ENCODE measurements around the gene EIF2B5.

GRCh38 chr3:184148076-184148475, 12.9 kb downstream of the EIF2B5 start:
- TF ChIP-seq, protein P1, sequence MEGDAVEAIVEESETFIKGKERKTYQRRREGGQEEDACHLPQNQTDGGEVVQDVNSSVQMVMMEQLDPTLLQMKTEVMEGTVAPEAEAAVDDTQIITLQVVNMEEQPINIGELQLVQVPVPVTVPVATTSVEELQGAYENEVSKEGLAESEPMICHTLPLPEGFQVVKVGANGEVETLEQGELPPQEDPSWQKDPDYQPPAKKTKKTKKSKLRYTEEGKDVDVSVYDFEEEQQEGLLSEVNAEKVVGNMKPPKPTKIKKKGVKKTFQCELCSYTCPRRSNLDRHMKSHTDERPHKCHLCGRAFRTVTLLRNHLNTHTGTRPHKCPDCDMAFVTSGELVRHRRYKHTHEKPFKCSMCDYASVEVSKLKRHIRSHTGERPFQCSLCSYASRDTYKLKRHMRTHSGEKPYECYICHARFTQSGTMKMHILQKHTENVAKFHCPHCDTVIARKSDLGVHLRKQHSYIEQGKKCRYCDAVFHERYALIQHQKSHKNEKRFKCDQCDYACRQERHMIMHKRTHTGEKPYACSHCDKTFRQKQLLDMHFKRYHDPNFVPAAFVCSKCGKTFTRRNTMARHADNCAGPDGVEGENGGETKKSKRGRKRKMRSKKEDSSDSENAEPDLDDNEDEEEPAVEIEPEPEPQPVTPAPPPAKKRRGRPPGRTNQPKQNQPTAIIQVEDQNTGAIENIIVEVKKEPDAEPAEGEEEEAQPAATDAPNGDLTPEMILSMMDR (IDR thresholded peaks at IDR 0.05), result no peak
- TF ChIP-seq EP300 (IDR thresholded peaks at IDR 0.05; ENCODE audit: low read depth) (no peak), POLR2A (IDR thresholded peaks at IDR 0.05) (no peak), POLR2AphosphoS5 (IDR thresholded peaks at IDR 0.05) (no peak)

Measured in transverse colon (tissue), 4 donors.